Activated CD4-positive, alpha-beta T cell treated with anti-CD3 and anti-CD28 coated beads, Interleukin-2, amount 50 U/mL, for 1 hour (primary cell): ENCODE measurements around the gene RALGDS.

Source experiments
- DNase-seq: peaks from one replicate; pipeline ENCODE4 v3.0.0-alpha.2; 2020

Gene RALGDS

GRCh38 chr9:133133681-133134387, 12.8 kb upstream of the RALGDS start:
- DNase-seq: peak; percentile 89

GRCh38 chr9:133132174-133132573, 11.1 kb upstream of the RALGDS start:
- no peak for DNase-seq

GRCh38 chr9:133131506-133131905, 10.5 kb upstream of the RALGDS start:
- DNase-seq: no peak

GRCh38 chr9:133130685-133131244, 9.7 kb upstream of the RALGDS start:
- DNase-seq: peak; percentile 62

GRCh38 chr9:133129001-133129795, 8.2 kb upstream of the RALGDS start:
- DNase-seq: no peak

- no peak for DNase-seq
These were observed 7.1 kb upstream of the RALGDS start for GRCh38 chr9:133128152-133128551.

GRCh38 chr9:133127340-133127981, 6.4 kb upstream of the RALGDS start:
- peak; percentile 58 for DNase-seq

GRCh38 chr9:133126697-133127339, 5.8 kb upstream of the RALGDS start:
- DNase-seq: no peak

GRCh38 chr9:133125941-133126696, 5.1 kb upstream of the RALGDS start:
- no peak for DNase-seq

GRCh38 chr9:133124907-133125275, 3.9 kb upstream of the RALGDS start:
- no peak for DNase-seq

- DNase-seq: no peak
These were observed 3.3 kb upstream of the RALGDS start for GRCh38 chr9:133124123-133124906.

- DNase-seq: no peak
These were observed 2.0 kb upstream of the RALGDS start for GRCh38 chr9:133122935-133123611.

- no peak for DNase-seq
These were observed 1.5 kb upstream of the RALGDS start for GRCh38 chr9:133122605-133122934.

GRCh38 chr9:133121915-133122550, 993 bp upstream of the RALGDS start:
- no peak for DNase-seq

- DNase-seq: no peak
These were observed 391 bp downstream of the RALGDS start for GRCh38 chr9:133120501-133121197.

GRCh38 chr9:133119846-133120500, 1.1 kb downstream of the RALGDS start:
- DNase-seq: no peak

- DNase-seq: no peak
These were observed 1.8 kb downstream of the RALGDS start for GRCh38 chr9:133119103-133119845.

GRCh38 chr9:133118568-133118967, 2.5 kb downstream of the RALGDS start:
- no peak for DNase-seq

- no peak for DNase-seq
These were observed 2.9 kb downstream of the RALGDS start for GRCh38 chr9:133118179-133118520.
